Keratinocyte (primary cell): ENCODE data around the gene TWIST1. TPM values are rescaled to one million over a fixed set of nuclear protein-coding genes. Genes with fewer than 3 reads are reported as not detected.

Experiments
- DNase-seq: peaks from one replicate; pipeline ENCODE4 v3.0.0-alpha.2; 2011; ENCODE audit warnings: low read depth, missing footprints, low spot score
- FAIRE-seq: peaks from 2 replicates; lab custom pipeline; 2011; peaks lifted over from hg19 to GRCh38; lab: Jason Lieb, UNC
- H2AFZ ChIP-seq: 2 replicates; pipeline ENCODE4 v1.6.0; 2012; ENCODE audit warnings: low read length, control low read depth, inconsistent platforms; ENCODE audit not compliant: control insufficient read depth
- H3K27ac ChIP-seq: 2 replicates; pipeline ENCODE4 v1.5.1; 2011; ENCODE audit warnings: low read length; ENCODE audit not compliant: control insufficient read depth, insufficient read depth
- H3K27me3 ChIP-seq: 3 replicates; pipeline ENCODE4 v1.6.0; 2011; ENCODE audit warnings: low read length; ENCODE audit not compliant: control insufficient read depth, insufficient read depth; ENCODE audit errors: extremely low read depth
- H3K36me3 ChIP-seq, 2 experiments: 2 replicates in 1 of 2; 3 replicates in 1 of 2; pipeline ENCODE4 v1.5.1; 2011; ENCODE audit warnings: low read length in 2 of 2, mild to moderate bottlenecking in 1 of 2; ENCODE audit not compliant: control insufficient read depth in 2 of 2, insufficient read depth in 2 of 2; ENCODE audit errors: extremely low read depth in 1 of 2
- H3K4me1 ChIP-seq: 3 replicates; pipeline ENCODE4 v1.5.1; 2011; ENCODE audit warnings: low read length; ENCODE audit not compliant: control insufficient read depth, insufficient read depth; ENCODE audit errors: extremely low read depth
- H3K4me2 ChIP-seq: 3 replicates; pipeline ENCODE4 v1.6.0; 2011; ENCODE audit warnings: low read depth, low read length; ENCODE audit not compliant: control insufficient read depth, insufficient read depth; ENCODE audit errors: extremely low read depth
- H3K4me3 ChIP-seq, 3 experiments: fragments of 200-600 bp in 1 of 3; sonication (generic) in 1 of 3; 2 replicates in 2 of 3; 3 replicates in 1 of 3; pipeline ENCODE4 v1.5.1; 2011 to 2016; ENCODE audit warnings: low read length in 3 of 3, mild to moderate bottlenecking in 3 of 3, control low read depth in 2 of 3, inconsistent platforms in 1 of 3, low read depth in 1 of 3, mixed read lengths in 1 of 3, mixed run types in 1 of 3, moderate library complexity in 1 of 3; ENCODE audit not compliant: control insufficient read depth in 2 of 3, insufficient read depth in 2 of 3; ENCODE audit errors: extremely low read depth in 1 of 3
- H3K79me2 ChIP-seq: 2 replicates; pipeline ENCODE4 v1.6.0; 2012; ENCODE audit warnings: low read length; ENCODE audit not compliant: control insufficient read depth, insufficient read depth
- H3K9ac ChIP-seq: 3 replicates; pipeline ENCODE4 v1.6.0; 2011; ENCODE audit warnings: low read length; ENCODE audit not compliant: control insufficient read depth, insufficient read depth; ENCODE audit errors: extremely low read depth
- H3K9me1 ChIP-seq: 3 replicates; pipeline ENCODE4 v1.6.0; 2011; ENCODE audit warnings: low read length; ENCODE audit not compliant: control insufficient read depth, insufficient read depth; ENCODE audit errors: extremely low read depth
- H3K9me3 ChIP-seq: 2 replicates; pipeline ENCODE4 v1.5.1; 2012; ENCODE audit warnings: low read depth, low read length; ENCODE audit not compliant: control insufficient read depth
- H4K20me1 ChIP-seq: 3 replicates; pipeline ENCODE4 v1.6.0; 2011; ENCODE audit warnings: low read length; ENCODE audit not compliant: control insufficient read depth, insufficient read depth; ENCODE audit errors: extremely low read depth
- EZH2 ChIP-seq: IDR thresholded peaks from one replicate; pipeline ENCODE4 v1.6.1; 2012; ENCODE audit warnings: inconsistent platforms, mild to moderate bottlenecking, low read length, moderate library complexity
- dilution Hi-C: fragments of 300-500 bp; cut with MboI; formaldehyde crosslinking; loops from one replicate; pipeline ENCODE4 v1.7.0; 2020; ENCODE audit warnings: low sequenced_read_pairs; ENCODE audit not compliant: extremely low pct_ligation_motif_present
- polyA plus RNA-seq, 5 experiments: library from polyadenylated mRNA; depleted of rRNA in 3 of 5; stranded (reverse) in 3 of 5; stranded (forward) in 1 of 5; unstranded in 1 of 5; fragments of >200 nt; gene quantifications; 1 replicate in 1 of 5; 2 replicates in 3 of 5; 3 replicates in 1 of 5; pipeline versions ENCODE4 v1.2.1 to v1.2.3, GENCODE V29; 2011 to 2012; ENCODE audit warnings: missing spikeins in 2 of 5, low read depth in 1 of 5, low replicate concordance in 1 of 5
- TF ChIP-seq, protein P1 (sequence below), 3 experiments: IDR thresholded peaks in 1 of 3; conservative IDR thresholded peaks in 1 of 3; optimal IDR thresholded peaks in 1 of 3; 2 replicates in 2 of 3; 3 replicates in 1 of 3; pipeline versions ENCODE3 to v1.5.1; 2011; ENCODE audit warnings: low read length in 3 of 3, mild to moderate bottlenecking in 3 of 3, moderate library complexity in 2 of 3, control low read depth in 1 of 3, inconsistent platforms in 1 of 3; ENCODE audit not compliant: insufficient read depth in 2 of 3; ENCODE audit errors: extremely low read depth in 1 of 3

The TWIST1 gene
- polyA plus RNA-seq, 1 donor (not counting 4 experiments of a cell fraction or from before 2014, with no cell fraction given), result 1.5 TPM

DNA sequence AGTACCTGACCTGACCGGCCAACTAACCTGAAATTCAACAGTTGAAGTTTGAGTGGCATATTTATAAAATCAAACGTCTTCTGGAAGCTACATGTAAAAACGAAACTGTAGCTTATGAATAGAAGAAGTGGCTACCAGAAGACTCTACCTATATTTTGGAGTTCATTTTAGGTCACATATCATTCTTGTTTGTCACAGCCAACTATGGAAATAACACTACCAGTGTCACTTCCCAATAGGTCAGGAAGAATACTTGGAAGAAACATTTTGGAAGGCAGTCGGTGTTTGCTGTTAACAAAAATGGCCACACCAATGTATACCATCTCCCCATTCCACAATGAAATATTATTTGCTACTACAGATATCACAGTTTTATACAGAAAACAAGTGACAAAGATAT is 12.6 kb downstream of the TWIST1 start:
- TF ChIP-seq EZH2, result no peak
- TF ChIP-seq, protein P1, sequence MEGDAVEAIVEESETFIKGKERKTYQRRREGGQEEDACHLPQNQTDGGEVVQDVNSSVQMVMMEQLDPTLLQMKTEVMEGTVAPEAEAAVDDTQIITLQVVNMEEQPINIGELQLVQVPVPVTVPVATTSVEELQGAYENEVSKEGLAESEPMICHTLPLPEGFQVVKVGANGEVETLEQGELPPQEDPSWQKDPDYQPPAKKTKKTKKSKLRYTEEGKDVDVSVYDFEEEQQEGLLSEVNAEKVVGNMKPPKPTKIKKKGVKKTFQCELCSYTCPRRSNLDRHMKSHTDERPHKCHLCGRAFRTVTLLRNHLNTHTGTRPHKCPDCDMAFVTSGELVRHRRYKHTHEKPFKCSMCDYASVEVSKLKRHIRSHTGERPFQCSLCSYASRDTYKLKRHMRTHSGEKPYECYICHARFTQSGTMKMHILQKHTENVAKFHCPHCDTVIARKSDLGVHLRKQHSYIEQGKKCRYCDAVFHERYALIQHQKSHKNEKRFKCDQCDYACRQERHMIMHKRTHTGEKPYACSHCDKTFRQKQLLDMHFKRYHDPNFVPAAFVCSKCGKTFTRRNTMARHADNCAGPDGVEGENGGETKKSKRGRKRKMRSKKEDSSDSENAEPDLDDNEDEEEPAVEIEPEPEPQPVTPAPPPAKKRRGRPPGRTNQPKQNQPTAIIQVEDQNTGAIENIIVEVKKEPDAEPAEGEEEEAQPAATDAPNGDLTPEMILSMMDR (optimal IDR thresholded peaks at IDR 0.05 in 1 of 3, IDR thresholded peaks at IDR 0.05 in 1 of 3, conservative IDR thresholded peaks at IDR 0.05 in 1 of 3; ENCODE audit: extremely low read depth in 1 of 3, insufficient read depth in 2 of 3, low read length in 3 of 3), result no peak
- H3K4me2 ChIP-seq, result no peak overlapping the region
- H3K9ac ChIP-seq, result no peak overlapping the region
- FAIRE-seq, result no peak
- H2AFZ ChIP-seq, result no peak overlapping the region
- H3K27me3 ChIP-seq, result peaks cover 51% of the 10 kb centered on the region
- H4K20me1 ChIP-seq, result no peaks in the 10 kb centered on the region
- dilution Hi-C loops, result no loop called here
- H3K27ac ChIP-seq, result no peak overlapping the region
- no peak for DNase-seq
- H3K9me3 ChIP-seq, result no peaks in the 10 kb centered on the region
- no peaks in the 10 kb centered on the region for H3K79me2 ChIP-seq
- no peaks in the 10 kb centered on the region for H3K36me3 ChIP-seq
- H3K9me1 ChIP-seq, result no peaks in the 10 kb centered on the region
- no peak overlapping the region for H3K4me3 ChIP-seq
- peaks cover 12% of the 10 kb centered on the region for H3K4me1 ChIP-seq

GRCh38 chr7:19102884-19103283 is 14.6 kb downstream of the TWIST1 start:
- H3K27ac ChIP-seq, result no peak overlapping the region
- no peaks in the 10 kb centered on the region for H4K20me1 ChIP-seq
- H3K4me1 ChIP-seq, result peaks cover 12% of the 10 kb centered on the region
- no peak overlapping the region for H2AFZ ChIP-seq
- dilution Hi-C loops, result no loop called here
- TF ChIP-seq, protein P1 (optimal IDR thresholded peaks at IDR 0.05 in 1 of 3, IDR thresholded peaks at IDR 0.05 in 1 of 3, conservative IDR thresholded peaks at IDR 0.05 in 1 of 3; ENCODE audit: extremely low read depth in 1 of 3, insufficient read depth in 2 of 3, low read length in 3 of 3), result no peak
- no peak for TF ChIP-seq EZH2
- H3K27me3 ChIP-seq, result peaks cover 35% of the 10 kb centered on the region
- H3K9me1 ChIP-seq, result no peaks in the 10 kb centered on the region
- DNase-seq, result no peak
- H3K4me2 ChIP-seq, result no peak overlapping the region
- H3K4me3 ChIP-seq, result no peak overlapping the region
- FAIRE-seq, result no peak
- H3K9ac ChIP-seq, result no peak overlapping the region
- no peaks in the 10 kb centered on the region for H3K79me2 ChIP-seq
- no peaks in the 10 kb centered on the region for H3K36me3 ChIP-seq
- H3K9me3 ChIP-seq, result no peaks in the 10 kb centered on the region
